Stimulated activated CD8-positive, alpha-beta memory T cell treated with anti-CD3 and anti-CD28 coated beads, Interleukin-12 subunit alpha, Interleukin-12 subunit beta, amount 100 ng/mL, for 1 hour (primary cell): Measurements from ENCODE around the gene BEAN1.

ENCODE experiments used
- DNase-seq: peaks from one replicate; pipeline ENCODE4 v3.0.0-alpha.2; 2020; ENCODE audit warnings: low read depth

Gene BEAN1

GRCh38 chr16:66419527-66419926 is 7.6 kb upstream of the BEAN1 start:
- DNase-seq = no peak

GRCh38 chr16:66420396-66420795 is 6.7 kb upstream of the BEAN1 start:
- DNase-seq = no peak

GRCh38 chr16:66421891-66422290 is 5.2 kb upstream of the BEAN1 start:
- no peak for DNase-seq

GRCh38 chr16:66422366-66422765 is 4.7 kb upstream of the BEAN1 start:
- no peak for DNase-seq

GRCh38 chr16:66423177-66423576 is 3.9 kb upstream of the BEAN1 start:
- no peak for DNase-seq

- DNase-seq = no peak
These were observed 1.4 kb upstream of the BEAN1 start for GRCh38 chr16:66425651-66426050.

- no peak for DNase-seq
These were observed 721 bp upstream of the BEAN1 start for GRCh38 chr16:66426112-66427035.

GRCh38 chr16:66427871-66428681 is 981 bp downstream of the BEAN1 start:
- DNase-seq = no peak

GRCh38 chr16:66428682-66429251 is 1.7 kb downstream of the BEAN1 start:
- no peak for DNase-seq

GRCh38 chr16:66429290-66429962 is 2.3 kb downstream of the BEAN1 start:
- DNase-seq = no peak

GRCh38 chr16:66430214-66430613 is 3.1 kb downstream of the BEAN1 start:
- no peak for DNase-seq

GRCh38 chr16:66431760-66432159 is 4.7 kb downstream of the BEAN1 start:
- no peak for DNase-seq

GRCh38 chr16:66432429-66432828 is 5.3 kb downstream of the BEAN1 start:
- no peak for DNase-seq

GRCh38 chr16:66434619-66435430 is 7.7 kb downstream of the BEAN1 start:
- no peak for DNase-seq

GRCh38 chr16:66435896-66436295 is 8.8 kb downstream of the BEAN1 start:
- DNase-seq = no peak

- DNase-seq = no peak
These were observed 10.4 kb downstream of the BEAN1 start for GRCh38 chr16:66437391-66437945.

- no peak for DNase-seq
These were observed 11.4 kb downstream of the BEAN1 start for GRCh38 chr16:66438536-66438935.

GRCh38 chr16:66439051-66439730 is 12.1 kb downstream of the BEAN1 start:
- DNase-seq = no peak

GRCh38 chr16:66440271-66440802 is 13.2 kb downstream of the BEAN1 start:
- no peak for DNase-seq

- no peak for DNase-seq
These were observed 13.9 kb downstream of the BEAN1 start for GRCh38 chr16:66440970-66441369.
